IgD-negative memory B cell (primary cell): Measurements from ENCODE around the gene KIF2C. TPM values are rescaled to one million over a fixed set of nuclear protein-coding genes. Genes with fewer than 3 reads are reported as not detected.
A peak's percentile ranks its signal among the peaks of the same experiment; 100 is the strongest.
"Not testable (repeated sequence)": the region's sequence is repeated elsewhere in the genome, so short reads cannot be mapped to it uniquely, and the experiment has no call there.

Source experiments
- H3K27ac Mint-ChIP-seq, 3 donors: one replicate each; pipeline ENCODE4 v1.8.0; 2020 to 2022; ENCODE audit warnings: mild to moderate bottlenecking in 3 of 3, mixed read lengths in 3 of 3, moderate library complexity in 1 of 3
- H3K27me3 Mint-ChIP-seq: one replicate; pipeline ENCODE4 v1.8.0; 2021; ENCODE audit warnings: mixed read lengths
- H3K36me3 Mint-ChIP-seq: one replicate; pipeline ENCODE4 v1.8.0; 2020; ENCODE audit warnings: mild to moderate bottlenecking, mixed read lengths
- H3K4me1 Mint-ChIP-seq, 3 donors: one replicate each; pipeline ENCODE4 v1.8.0; 2020 to 2022; ENCODE audit warnings: mixed read lengths in 3 of 3, mild to moderate bottlenecking in 1 of 3
- H3K4me3 Mint-ChIP-seq, 4 donors: one replicate each; pipeline ENCODE4 v1.8.0; 2020 to 2022; ENCODE audit warnings: mild to moderate bottlenecking in 4 of 4, mixed read lengths in 4 of 4, moderate library complexity in 3 of 4
- H3K9me3 Mint-ChIP-seq, 3 donors: one replicate each; pipeline ENCODE4 v1.8.0; 2020 to 2021; ENCODE audit warnings: mixed read lengths in 3 of 3, mild to moderate bottlenecking in 1 of 3
- polyA plus RNA-seq: library from polyadenylated mRNA; unstranded; fragments of 300-500 nt; fragmentation: Illumina TruSeq; gene quantifications from one replicate; pipeline ENCODE4 v1.2.3, GENCODE V29; 2021

KIF2C gene
- polyA plus RNA-seq, 1 donor from 2014 or later = 0.39 TPM

DNA sequence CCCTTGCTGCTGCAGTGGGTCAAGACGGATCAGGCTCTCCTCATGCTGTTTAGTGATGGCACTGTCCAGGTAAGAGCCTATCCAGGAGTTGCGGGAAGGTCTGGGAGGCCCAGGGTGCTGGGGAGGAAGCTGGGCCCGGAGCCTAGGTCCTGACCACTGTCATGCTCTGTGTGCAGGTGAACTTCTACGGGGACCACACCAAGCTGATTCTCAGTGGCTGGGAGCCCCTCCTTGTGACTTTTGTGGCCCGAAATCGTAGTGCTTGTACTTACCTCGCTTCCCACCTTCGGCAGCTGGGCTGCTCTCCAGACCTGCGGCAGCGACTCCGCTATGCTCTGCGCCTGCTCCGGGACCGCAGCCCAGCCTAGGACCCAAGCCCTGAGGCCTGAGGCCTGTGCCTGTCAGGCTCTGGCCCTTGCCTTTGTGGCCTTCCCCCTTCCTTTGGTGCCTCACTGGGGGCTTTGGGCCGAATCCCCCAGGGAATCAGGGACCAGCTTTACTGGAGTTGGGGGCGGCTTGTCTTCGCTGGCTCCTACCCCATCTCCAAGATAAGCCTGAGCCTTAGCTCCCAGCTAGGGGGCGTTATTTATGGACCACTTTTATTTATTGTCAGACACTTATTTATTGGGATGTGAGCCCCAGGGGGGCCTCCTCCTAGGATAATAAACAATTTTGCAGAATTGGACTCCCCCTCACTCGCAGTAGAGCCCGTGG lies 65.8 kb downstream of the KIF2C start:
- Mint-ChIP-seq H3K27me3 (no peaks in the 10 kb centered on the region), H3K9me3 (no peaks in the 10 kb centered on the region), H3K27ac (peak overlapping the region in 1 of 3 donors; percentile 74), H3K36me3 (peaks cover 1% of the 10 kb centered on the region), H3K4me1 (peaks cover 28 to 48% (median 38%) of the 10 kb centered on the region in 3 donors), H3K4me3 (peak overlapping the region in 2 of 4 donors; percentile 21 to 61)

DNA sequence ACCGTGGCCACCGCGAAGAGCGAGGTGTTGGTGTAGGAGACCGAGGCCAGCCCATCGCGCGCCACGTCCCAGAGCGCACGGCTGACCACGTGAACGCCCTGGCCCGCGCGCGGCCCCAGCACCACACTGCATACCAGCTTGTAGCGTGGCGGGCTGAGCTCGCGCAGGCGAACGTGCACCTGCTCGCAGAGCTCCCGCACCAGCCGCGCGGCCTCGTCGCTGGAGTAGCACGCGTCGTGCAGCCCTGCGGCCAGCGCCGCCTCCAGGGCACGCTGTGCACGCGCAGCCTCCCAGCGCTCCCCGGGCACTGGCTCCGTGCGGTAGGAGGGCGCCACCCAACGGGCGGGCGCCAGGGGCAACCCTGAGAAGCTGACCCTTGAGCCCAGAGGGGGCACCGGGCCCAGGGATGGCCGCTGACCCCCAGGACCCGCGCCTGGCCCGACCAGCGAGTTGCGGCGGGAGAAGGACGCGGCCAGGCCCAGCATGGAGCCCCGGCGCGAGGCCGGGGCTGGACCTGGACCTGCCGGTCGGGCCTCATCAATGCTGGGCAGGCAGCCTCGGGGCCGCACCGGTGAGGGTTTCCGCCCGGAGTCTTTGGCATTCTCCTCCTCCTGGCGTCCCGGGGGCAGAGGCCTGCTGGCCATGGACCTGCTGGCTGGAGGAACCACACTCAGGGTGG lies 66.5 kb downstream of the KIF2C start:
- Mint-ChIP-seq H3K27me3 (no peaks in the 10 kb centered on the region), H3K27ac (peak overlapping the region in 1 of 3 donors; percentile 99), H3K36me3 (peaks cover 1% of the 10 kb centered on the region), H3K9me3 (no peaks in the 10 kb centered on the region), H3K4me3 (peak overlapping the region in 1 of 4 donors; percentile 92), H3K4me1 (peaks cover 30 to 51% (median 43%) of the 10 kb centered on the region in 3 donors)

DNA sequence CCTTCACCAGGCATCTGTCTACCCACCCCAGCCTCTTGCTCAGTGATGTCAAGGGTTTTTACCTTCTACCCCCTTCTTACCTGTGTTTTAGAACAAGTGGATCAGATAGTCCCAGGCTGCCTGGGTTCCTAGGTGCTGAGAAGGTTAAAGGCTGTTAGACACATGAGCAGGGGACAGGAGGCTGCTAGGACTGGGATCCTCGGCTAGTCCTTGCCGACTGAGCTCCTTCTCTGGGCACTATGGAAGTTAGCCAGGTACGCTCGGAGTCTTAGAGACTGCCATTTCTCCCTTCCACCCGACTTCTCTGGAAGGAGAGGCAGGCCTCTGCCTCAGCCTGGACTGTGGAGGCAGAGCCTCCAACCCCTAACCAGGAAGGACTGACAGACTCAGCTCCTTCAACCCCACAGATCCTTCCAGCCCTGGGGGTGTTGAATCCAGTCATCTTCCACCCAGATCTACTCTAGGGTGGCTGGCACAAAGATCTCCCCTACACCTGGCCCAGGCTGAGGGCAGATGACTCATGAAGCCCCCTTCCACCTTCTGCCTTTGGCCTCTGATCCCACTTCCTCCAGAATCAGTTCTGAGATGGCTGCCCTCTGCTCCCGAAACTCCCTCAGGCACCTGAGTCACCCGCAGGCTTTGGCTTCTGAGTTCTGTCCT lies 67.2 kb downstream of the KIF2C start, which contains the start of gene DYNLT4:
Gene DYNLT4 (minus strand): TSS at position 648 of the 660 bp plus-strand sequence. CDS start 683 bp downstream, outside the sequence.
- H3K4me3 Mint-ChIP-seq = peak within 1 kb of the TSS; percentile 64 to 92 (median 81)
- H3K36me3 Mint-ChIP-seq = peaks cover 1% of the 10 kb centered on the region
- H3K9me3 Mint-ChIP-seq = no peaks in the 10 kb centered on the region
- H3K4me1 Mint-ChIP-seq = peaks cover 36 to 53% (median 45%) of the 10 kb centered on the region in 3 donors
- H3K27ac Mint-ChIP-seq = peak within 1 kb of the TSS; percentile 97 to 99 (median 99)
- H3K27me3 Mint-ChIP-seq = no peaks in the 10 kb centered on the region

DNA sequence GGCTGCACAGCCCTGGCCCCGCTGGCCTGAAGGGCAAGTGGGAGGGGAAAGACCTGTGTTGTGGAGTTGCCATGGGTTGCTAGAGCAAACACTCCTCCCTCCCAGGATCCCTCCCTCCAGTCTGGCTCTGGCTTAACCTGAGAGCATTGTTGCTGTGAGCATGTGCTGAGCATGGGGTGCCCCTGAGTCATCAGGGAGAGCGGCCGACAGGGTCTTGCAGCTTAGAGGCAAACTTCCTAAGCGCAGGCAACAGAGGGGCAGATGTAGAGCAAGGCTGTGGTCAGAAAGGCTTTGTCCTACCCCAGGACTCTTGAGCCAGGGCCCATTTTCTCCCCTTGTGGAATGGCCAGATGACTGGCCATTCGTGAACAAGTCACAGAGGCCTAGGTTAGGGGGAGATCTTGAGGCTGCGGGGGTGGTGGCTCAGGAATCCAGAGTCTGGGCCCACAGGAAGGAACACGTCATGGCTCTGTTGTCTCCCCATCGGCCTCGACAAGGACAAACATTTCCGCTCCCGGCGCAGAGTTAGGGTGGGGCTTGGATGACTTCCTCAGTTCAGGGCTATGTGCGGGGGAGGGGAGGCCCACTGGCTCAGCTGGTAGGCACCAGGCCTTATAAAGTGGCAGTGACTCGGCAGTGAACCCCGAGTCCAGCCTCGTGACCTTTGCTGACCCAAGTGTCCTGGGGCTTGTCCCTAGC lies 67.9 kb downstream of the KIF2C start:
- H3K27ac Mint-ChIP-seq = peak overlapping the region; percentile 97 to 99 (median 99)
- H3K9me3 Mint-ChIP-seq = no peaks in the 10 kb centered on the region
- peaks cover 1% of the 10 kb centered on the region for H3K36me3 Mint-ChIP-seq
- peak overlapping the region; percentile 64 to 92 (median 81) for H3K4me3 Mint-ChIP-seq
- no peaks in the 10 kb centered on the region for H3K27me3 Mint-ChIP-seq
- H3K4me1 Mint-ChIP-seq = peaks cover 40 to 48% (median 43%) of the 10 kb centered on the region in 3 donors

DNA sequence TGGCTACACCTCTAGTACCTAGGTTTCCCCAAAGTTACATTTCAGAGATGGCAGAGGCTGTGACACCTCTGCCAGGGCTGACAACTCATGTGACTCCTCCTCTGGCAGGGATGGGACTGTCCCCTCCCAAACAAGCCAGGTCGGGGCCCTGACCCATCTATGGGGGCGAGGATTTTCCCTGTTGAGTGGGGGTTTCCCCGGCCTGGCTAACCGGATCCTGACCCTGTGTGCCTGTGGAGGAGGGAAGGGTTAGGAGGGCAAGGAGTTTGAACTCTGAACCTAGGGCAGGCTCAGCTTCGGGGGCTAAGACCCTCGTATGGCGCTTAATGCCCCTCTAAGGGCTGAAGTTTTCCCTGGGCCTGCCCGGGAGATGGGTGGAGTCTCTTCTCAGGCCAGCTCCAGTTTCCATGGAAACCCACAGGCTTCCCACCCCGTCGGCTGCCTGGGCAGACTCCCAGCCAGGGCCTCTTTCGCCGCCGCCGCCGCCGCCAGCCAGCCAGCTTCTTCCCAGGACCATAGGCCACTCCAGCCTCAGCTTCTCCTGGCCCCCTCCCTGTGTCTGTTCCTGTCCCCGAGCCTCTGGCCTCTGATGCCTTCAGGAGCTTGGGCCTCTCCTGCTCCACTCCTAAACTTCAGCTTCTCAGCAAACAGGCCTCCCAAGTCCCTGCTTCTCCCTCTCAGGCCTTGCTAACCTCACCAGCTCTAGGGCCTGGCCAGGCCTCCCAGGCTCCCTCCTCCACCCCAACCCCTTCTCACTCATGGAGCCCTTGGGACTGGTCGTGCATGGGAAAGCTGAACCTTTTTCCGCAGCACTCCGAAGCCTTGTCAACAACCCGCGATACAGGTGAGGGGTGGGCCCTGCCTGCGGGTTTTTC lies 68.7 kb downstream of the KIF2C start, which contains the start of gene BTBD19:
Gene BTBD19 (plus strand): TSS at position 461 of the 875 bp plus-strand sequence. CDS start 298 bp downstream, at position 759.
- Mint-ChIP-seq H3K27ac (peak within 1 kb of the TSS; percentile 97 to 99 (median 99)), H3K27me3 (no peaks in the 10 kb centered on the region), H3K9me3 (no peaks in the 10 kb centered on the region), H3K4me1 (peaks cover 40 to 43% (median 42%) of the 10 kb centered on the region in 3 donors), H3K36me3 (peaks cover 1% of the 10 kb centered on the region), H3K4me3 (peak within 1 kb of the TSS; percentile 64 to 92 (median 82))

DNA sequence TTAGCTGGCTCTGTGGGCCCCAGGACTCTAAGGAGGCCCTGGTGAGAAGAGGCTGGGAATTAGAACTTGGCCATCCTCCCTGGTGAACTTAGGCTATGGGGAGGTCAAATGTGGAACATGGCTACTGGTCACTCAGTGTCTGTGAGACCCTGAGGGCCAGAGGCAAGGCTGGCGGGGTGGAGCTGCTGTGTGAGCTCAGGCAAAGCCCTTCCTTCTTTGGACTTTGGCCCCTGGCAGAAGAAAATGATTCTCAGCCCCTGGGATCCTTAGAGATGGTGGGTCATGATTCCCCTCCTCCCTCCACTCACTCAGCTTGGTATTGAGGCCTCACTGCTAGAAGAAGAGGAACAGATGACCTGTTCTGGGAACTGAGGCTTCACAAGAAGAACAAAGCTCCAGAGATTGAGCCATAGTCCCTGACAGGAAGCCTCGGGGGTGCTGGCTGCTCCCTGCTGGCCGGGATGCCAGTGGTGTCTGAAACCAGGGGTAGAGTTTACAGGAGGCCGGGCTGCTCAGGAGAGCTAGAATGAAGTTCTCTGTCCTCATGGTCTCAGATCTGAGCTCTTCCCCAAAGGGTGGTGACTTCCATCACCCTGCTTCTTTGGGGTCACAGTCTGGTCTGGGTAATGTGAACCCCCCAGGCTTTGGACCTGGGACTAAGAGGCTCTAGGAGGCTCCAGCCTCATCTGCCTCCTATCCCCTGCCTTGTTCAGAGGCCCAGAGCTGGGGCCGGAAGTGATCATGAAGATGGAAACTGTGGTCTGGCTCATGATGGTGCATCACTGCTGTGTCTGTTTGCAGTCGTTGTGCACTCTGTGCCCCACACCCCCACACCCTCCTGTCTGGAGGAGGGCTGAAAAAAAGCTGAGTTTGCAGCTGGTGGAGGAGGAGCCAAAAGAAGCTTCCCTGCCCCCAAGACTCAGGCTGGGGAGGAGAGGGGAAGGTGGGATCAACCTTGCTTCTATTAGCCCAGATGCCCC lies 69.6 kb downstream of the KIF2C start:
- H3K27ac Mint-ChIP-seq = peak overlapping the region; percentile 97 to 99 (median 99)
- H3K36me3 Mint-ChIP-seq = peaks cover 1% of the 10 kb centered on the region
- peak overlapping the region; percentile 38 to 92 (median 81) for H3K4me3 Mint-ChIP-seq
- H3K4me1 Mint-ChIP-seq = peaks cover 40 to 43% (median 41%) of the 10 kb centered on the region in 3 donors
- no peaks in the 10 kb centered on the region for H3K9me3 Mint-ChIP-seq
- H3K27me3 Mint-ChIP-seq = no peaks in the 10 kb centered on the region

DNA sequence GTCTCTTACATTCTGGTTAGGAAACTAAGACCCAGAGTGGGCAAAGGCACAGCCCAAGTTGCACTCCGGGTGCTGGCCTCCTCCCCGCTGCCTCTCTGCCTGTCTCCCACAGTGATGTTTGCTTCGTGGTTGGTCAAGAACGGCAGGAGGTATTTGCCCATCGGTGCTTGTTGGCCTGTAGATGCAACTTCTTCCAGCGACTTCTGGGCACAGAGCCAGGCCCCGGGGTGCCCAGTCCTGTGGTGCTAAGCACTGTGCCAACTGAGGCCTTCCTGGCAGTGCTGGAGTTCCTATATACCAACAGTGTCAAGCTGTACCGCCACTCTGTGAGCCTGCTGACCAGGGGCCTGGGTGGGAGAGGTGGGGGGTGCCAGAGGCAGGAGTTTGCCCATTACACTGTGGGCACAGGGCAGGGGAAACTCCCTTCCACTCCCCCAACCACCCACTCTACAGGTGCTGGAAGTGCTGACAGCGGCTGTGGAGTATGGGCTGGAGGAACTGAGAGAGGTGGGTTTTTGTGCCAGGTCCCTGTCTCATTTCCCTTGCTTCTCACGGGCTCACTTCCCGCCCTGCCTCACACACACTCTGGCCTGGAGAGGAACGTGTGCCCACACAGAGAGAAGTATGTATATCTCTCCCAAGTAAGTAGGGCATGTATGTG lies 70.6 kb downstream of the KIF2C start:
- peaks cover 44 to 47% (median 45%) of the 10 kb centered on the region in 3 donors for H3K4me1 Mint-ChIP-seq
- peak overlapping the region; percentile 97 to 99 (median 99) for H3K27ac Mint-ChIP-seq
- no peaks in the 10 kb centered on the region for H3K9me3 Mint-ChIP-seq
- no peaks in the 10 kb centered on the region for H3K27me3 Mint-ChIP-seq
- H3K36me3 Mint-ChIP-seq = peaks cover 1% of the 10 kb centered on the region
- peak overlapping the region in 3 of 4 donors; percentile 39 to 92 (median 87) for H3K4me3 Mint-ChIP-seq

DNA sequence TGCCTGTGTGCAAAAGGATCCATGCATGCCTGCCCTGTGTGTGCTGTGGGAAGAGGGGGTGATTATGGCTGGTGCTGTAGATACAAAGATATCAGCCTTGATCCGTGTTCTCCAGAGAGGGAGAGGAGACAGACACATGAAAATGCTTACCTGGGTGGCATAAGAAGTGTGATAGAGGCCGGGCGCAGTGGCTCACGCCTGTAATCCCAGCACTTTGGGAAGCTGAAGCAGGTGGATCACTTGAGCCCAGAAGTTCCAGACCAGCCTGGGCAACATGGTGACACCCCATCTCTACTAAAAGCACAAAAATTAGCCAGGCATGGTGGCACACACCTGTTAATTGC lies 71.1 kb downstream of the KIF2C start:
- H3K9me3 Mint-ChIP-seq, H3K27me3 Mint-ChIP-seq, H3K36me3 Mint-ChIP-seq: not testable (repeated sequence)
- peaks cover 45 to 48% (median 46%) of the 10 kb centered on the region in 3 donors for H3K4me1 Mint-ChIP-seq
- peak overlapping the region in 3 of 4 donors; percentile 39 to 92 (median 87) for H3K4me3 Mint-ChIP-seq
- peak overlapping the region; percentile 90 to 99 (median 99) for H3K27ac Mint-ChIP-seq

DNA sequence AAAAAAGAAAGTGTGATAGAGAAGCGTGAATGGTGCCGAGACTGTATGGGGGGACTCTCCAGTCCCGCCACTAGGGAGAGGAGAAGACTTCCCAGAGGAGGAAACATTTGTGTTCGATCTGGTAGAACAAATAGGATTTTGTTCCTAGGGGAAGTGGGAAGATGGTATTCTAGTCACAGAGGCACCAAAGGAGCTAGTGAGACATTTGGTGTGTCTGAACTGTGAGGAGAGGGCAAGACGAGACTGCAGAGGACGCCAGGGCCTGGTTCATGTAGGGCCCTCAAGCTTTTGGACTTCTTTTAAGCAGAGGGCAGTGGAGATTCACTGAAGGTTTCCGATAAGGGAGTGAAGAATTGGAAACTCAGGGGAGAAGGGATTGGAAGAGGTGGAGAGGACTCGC lies 71.6 kb downstream of the KIF2C start:
- peaks cover 1% of the 10 kb centered on the region for H3K36me3 Mint-ChIP-seq
- no peaks in the 10 kb centered on the region for H3K9me3 Mint-ChIP-seq
- peak overlapping the region in 3 of 4 donors; percentile 34 to 92 (median 86) for H3K4me3 Mint-ChIP-seq
- no peaks in the 10 kb centered on the region for H3K27me3 Mint-ChIP-seq
- peak overlapping the region; percentile 90 to 99 (median 99) for H3K27ac Mint-ChIP-seq
- peaks cover 45 to 48% (median 46%) of the 10 kb centered on the region in 3 donors for H3K4me1 Mint-ChIP-seq

DNA sequence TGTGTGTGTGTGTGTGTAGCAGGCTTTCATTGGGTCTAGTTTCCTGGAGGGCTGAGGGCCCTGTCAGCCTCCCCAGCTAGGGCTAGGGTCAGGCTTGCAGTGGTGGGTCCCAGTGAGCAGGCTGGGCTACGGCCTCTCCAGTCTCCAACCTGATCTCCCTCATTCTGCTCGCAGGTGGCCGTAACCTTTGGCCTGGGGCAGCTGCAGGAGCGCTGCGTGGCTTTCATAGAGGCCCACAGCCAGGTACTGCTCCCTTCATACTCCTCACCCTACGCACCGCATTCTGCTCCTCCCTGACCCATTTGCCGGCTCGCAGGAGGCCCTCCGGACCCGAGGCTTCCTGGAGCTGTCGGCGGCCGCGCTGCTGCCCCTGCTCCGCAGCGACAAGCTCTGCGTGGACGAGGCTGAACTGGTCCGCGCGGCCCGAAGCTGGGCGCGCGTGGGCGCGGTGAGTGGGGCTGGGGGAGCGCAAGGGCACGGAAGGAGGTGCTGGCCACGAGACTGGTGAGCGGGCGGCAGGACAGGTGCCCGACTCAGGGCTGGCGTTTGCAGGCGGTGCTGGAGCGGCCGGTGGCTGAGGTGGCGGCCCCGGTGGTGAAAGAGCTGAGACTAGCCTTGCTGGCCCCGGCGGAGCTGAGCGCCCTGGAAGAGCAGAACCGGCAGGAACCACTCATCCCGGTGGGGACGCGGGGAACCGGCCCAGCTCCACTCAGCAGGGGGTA lies 73.3 kb downstream of the KIF2C start:
- H3K27ac Mint-ChIP-seq = peak overlapping the region in 2 of 3 donors; percentile 31 to 89
- no peaks in the 10 kb centered on the region for H3K9me3 Mint-ChIP-seq
- peaks cover 32 to 39% (median 39%) of the 10 kb centered on the region in 3 donors for H3K4me1 Mint-ChIP-seq
- H3K4me3 Mint-ChIP-seq = peak overlapping the region in 2 of 4 donors; percentile 70 to 86
- no peaks in the 10 kb centered on the region for H3K36me3 Mint-ChIP-seq
- no peaks in the 10 kb centered on the region for H3K27me3 Mint-ChIP-seq

DNA sequence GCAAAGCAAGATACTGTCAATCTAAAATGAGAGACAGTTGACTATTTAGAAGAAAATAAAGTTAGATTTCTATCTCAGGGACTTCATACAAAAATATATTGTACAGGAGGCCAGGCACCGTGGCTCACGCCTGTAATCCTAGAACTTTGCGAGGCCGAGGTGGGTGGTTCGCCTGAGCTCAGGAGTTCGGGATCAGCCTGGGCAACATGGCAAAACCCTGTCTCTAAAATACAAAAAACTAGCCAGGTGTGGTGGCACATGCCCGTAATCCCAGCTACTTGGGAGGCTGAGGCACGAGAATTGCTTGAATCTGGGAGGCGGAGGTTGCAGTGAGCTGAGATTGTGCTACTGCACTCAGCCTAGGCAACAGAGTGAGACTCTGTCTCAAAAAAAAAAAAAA lies 76.3 kb downstream of the KIF2C start:
- not testable (repeated sequence) for H3K4me3 Mint-ChIP-seq

DNA sequence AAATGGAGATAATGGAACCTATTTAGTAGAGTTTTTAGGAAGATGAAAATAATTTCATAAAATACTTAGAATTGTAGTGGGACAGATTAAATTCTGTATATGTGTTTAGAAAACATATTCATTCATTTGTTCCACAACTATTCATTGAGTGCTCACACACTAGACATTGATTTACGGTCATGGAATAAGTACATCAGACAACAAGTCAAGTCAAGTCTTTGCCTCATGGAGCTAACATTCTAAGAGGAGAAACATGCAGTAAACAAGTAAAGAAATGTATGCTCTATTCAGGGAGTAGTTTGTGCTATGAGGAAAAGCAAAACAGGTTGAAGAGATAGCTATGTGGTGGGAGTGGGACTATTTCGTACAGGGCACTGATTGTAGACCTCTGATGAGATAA lies 77.7 kb downstream of the KIF2C start:
- H3K4me3 Mint-ChIP-seq = peak overlapping the region in 2 of 4 donors; percentile 31 to 41
- no peaks in the 10 kb centered on the region for H3K9me3 Mint-ChIP-seq
- peaks cover 17 to 22% (median 18%) of the 10 kb centered on the region in 3 donors for H3K4me1 Mint-ChIP-seq
- H3K27me3 Mint-ChIP-seq = no peaks in the 10 kb centered on the region
- H3K27ac Mint-ChIP-seq = peak overlapping the region in 1 of 3 donors; percentile 46
- no peaks in the 10 kb centered on the region for H3K36me3 Mint-ChIP-seq

More for the DNA sequence above, 76.3 kb downstream of the KIF2C start:
- not testable (repeated sequence) for H3K36me3 Mint-ChIP-seq, H3K27me3 Mint-ChIP-seq, H3K9me3 Mint-ChIP-seq, H3K27ac Mint-ChIP-seq
- peaks cover 25 to 29% (median 26%) of the 10 kb centered on the region in 3 donors for H3K4me1 Mint-ChIP-seq
